ENCODE measurements around the gene APBB1. TPM values are rescaled to one million over a fixed set of nuclear protein-coding genes. Genes with fewer than 3 reads are reported as not detected.

APBB1 gene
- total RNA-seq, 1 experiment from 2014 or later = 34.8 TPM

GRCh38 chr11:6452219-6452618 is 33.3 kb upstream of the APBB1 start:
- H3K18ac ChIP-seq (ENCODE audit: insufficient read length, low read depth, low read length) = no peak overlapping the region
- no peak overlapping the region for H3K23ac ChIP-seq (ENCODE audit: insufficient read length, low read depth, low read length)
- no peak overlapping the region for H4K91ac ChIP-seq (ENCODE audit: insufficient read length, low read depth, low read length)
- H3K9ac ChIP-seq (ENCODE audit: extremely low read depth, insufficient read length, low read length) = no peak overlapping the region
- no peak overlapping the region for H3K56ac ChIP-seq (ENCODE audit: insufficient read length, low read depth, low read length)
- no peak overlapping the region for H3T11ph ChIP-seq (ENCODE audit: low read length)
- peaks cover 0 to 17% (median 6%) of the 10 kb centered on the region in 3 experiments; a peak in 3 of 7 replicates for H3K36me3 Mint-ChIP-seq (ENCODE audit: insufficient read depth in 1 of 3, low read depth in 3 of 3)
- H3K14ac ChIP-seq (ENCODE audit: insufficient read depth, low read length) = no peak overlapping the region
- H2AFZ ChIP-seq (ENCODE audit: low read length) = no peak overlapping the region
- no peaks in the 10 kb centered on the region for H3K4me1 ChIP-seq (ENCODE audit: insufficient read depth, low read length)
- TF ChIP-seq, protein P1, sequence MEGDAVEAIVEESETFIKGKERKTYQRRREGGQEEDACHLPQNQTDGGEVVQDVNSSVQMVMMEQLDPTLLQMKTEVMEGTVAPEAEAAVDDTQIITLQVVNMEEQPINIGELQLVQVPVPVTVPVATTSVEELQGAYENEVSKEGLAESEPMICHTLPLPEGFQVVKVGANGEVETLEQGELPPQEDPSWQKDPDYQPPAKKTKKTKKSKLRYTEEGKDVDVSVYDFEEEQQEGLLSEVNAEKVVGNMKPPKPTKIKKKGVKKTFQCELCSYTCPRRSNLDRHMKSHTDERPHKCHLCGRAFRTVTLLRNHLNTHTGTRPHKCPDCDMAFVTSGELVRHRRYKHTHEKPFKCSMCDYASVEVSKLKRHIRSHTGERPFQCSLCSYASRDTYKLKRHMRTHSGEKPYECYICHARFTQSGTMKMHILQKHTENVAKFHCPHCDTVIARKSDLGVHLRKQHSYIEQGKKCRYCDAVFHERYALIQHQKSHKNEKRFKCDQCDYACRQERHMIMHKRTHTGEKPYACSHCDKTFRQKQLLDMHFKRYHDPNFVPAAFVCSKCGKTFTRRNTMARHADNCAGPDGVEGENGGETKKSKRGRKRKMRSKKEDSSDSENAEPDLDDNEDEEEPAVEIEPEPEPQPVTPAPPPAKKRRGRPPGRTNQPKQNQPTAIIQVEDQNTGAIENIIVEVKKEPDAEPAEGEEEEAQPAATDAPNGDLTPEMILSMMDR (conservative IDR thresholded peaks at IDR 0.05) = no peak
- H3K4me1 Mint-ChIP-seq = no peaks in the 10 kb centered on the region
- H3K27me3 Mint-ChIP-seq (ENCODE audit: low read depth) = no peaks in the 10 kb centered on the region
- no peak overlapping the region for H2AK5ac ChIP-seq (ENCODE audit: insufficient read length, low read length)
- no peak overlapping the region for H2BK12ac ChIP-seq (ENCODE audit: insufficient read length, low read depth, low read length)
- H3K9me3 ChIP-seq (ENCODE audit: control insufficient read depth, low read depth, low read length) = no peaks in the 10 kb centered on the region
- H3K27me3 ChIP-seq (ENCODE audit: insufficient read depth, low read length) = no peaks in the 10 kb centered on the region
- H3K23me2 ChIP-seq (ENCODE audit: insufficient read length, low read depth, low read length, poor library complexity, severe bottlenecking) = no peaks in the 10 kb centered on the region
- H4K20me1 ChIP-seq (ENCODE audit: control insufficient read depth, insufficient read depth, insufficient read length) = no peaks in the 10 kb centered on the region
- no peak overlapping the region for H3K4ac ChIP-seq (ENCODE audit: low read depth, low read length)
- H3K4me2 ChIP-seq (ENCODE audit: insufficient read depth, insufficient read length, low read length) = no peak overlapping the region
- no peak overlapping the region for H4K8ac ChIP-seq (replicated peaks; ENCODE audit: insufficient read length, low read depth, low read length)
- H3K27ac Mint-ChIP-seq = no peak overlapping the region
- no peak overlapping the region for H3K4me3 Mint-ChIP-seq
- H2BK20ac ChIP-seq (ENCODE audit: low read depth, low read length, poor library complexity, severe bottlenecking) = no peak overlapping the region
- H3K27ac ChIP-seq (ENCODE audit: insufficient read length, low read depth, low read length) = no peak overlapping the region
- H2BK15ac ChIP-seq (ENCODE audit: low read depth, low read length) = no peak overlapping the region
- H3K79me1 ChIP-seq (ENCODE audit: insufficient read depth, low read depth, low read length, poor library complexity, severe bottlenecking) = no peaks in the 10 kb centered on the region
- no peak overlapping the region for H2BK5ac ChIP-seq (ENCODE audit: insufficient read length, low read length)
- H3K79me2 ChIP-seq (ENCODE audit: insufficient read depth, low read length) = no peaks in the 10 kb centered on the region
- no peaks in the 10 kb centered on the region for H3K9me3 Mint-ChIP-seq
- no peak for DNase-seq
- no CpG with 5 or more reads among the region's 3 CpGs for WGBS (ENCODE audit: extremely low coverage, insufficient read length, low lambda C conversion rate)
- no peak overlapping the region for H2BK120ac ChIP-seq (ENCODE audit: low read depth, low read length, poor library complexity, severe bottlenecking)
- H4K5ac ChIP-seq (ENCODE audit: insufficient read length, low read depth, low read length) = no peak overlapping the region

All from H9 (cell line).